H1 (cell line): ENCODE results near the gene ZFYVE21. TPM values are rescaled to one million over a fixed set of nuclear protein-coding genes. Genes with fewer than 3 reads are reported as not detected.

ENCODE experiments used
- CTCF ChIA-PET: fragments of 300-600 bp; sonication (Branson Sonifier 250); formaldehyde crosslinking; loops from one replicate; lab custom pipeline; 2021; ENCODE audit not compliant: partially characterized antibody; lab: Charles Lee
- POLR2A ChIA-PET: fragments of 300-600 bp; sonication (Branson Sonifier 250); formaldehyde crosslinking; loops from one replicate; lab custom pipeline; 2021; ENCODE audit warnings: inconsistent platforms; ENCODE audit not compliant: partially characterized antibody; lab: Charles Lee
- DNase-seq, 2 experiments: peaks; one replicate each; pipeline versions ENCODE4 v3.0.0 to v3.0.0-alpha.2; 2010 to 2022; ENCODE audit warnings: low spot score in 2 of 2, low read depth in 1 of 2, mixed read lengths in 1 of 2
- FAIRE-seq: peaks from 2 replicates; lab custom pipeline; 2011; peaks lifted over from hg19 to GRCh38; lab: Jason Lieb, UNC
- H2AFZ ChIP-seq: 2 replicates; pipeline ENCODE4 v1.8.1; 2012; ENCODE audit warnings: low read length, inconsistent platforms
- H2AK5ac ChIP-seq: 2 replicates; pipeline ENCODE4 v1.6.1; 2013; ENCODE audit warnings: low read depth, low read length
- H2BK120ac ChIP-seq: replicated peaks from 2 replicates; pipeline ENCODE3; 2013; ENCODE audit warnings: low read depth, low read length, inconsistent platforms
- H2BK12ac ChIP-seq: 2 replicates; pipeline ENCODE4 v1.6.1; 2013; ENCODE audit warnings: low read depth, low read length
- H2BK15ac ChIP-seq: 2 replicates; pipeline ENCODE4 v1.6.1; 2013; ENCODE audit warnings: low read length
- H2BK20ac ChIP-seq: 2 replicates; pipeline ENCODE4 v1.6.1; 2013; ENCODE audit warnings: low read length
- H2BK5ac ChIP-seq: 2 replicates; pipeline ENCODE4 v1.6.1; 2013; ENCODE audit warnings: low read depth, low read length
- H3K14ac ChIP-seq: 2 replicates; pipeline ENCODE4 v1.6.1; 2013; ENCODE audit warnings: inconsistent platforms; ENCODE audit not compliant: insufficient read length
- H3K18ac ChIP-seq: 2 replicates; pipeline ENCODE4 v1.6.1; 2013; ENCODE audit warnings: low read length; ENCODE audit errors: extremely low read depth
- H3K23ac ChIP-seq: 2 replicates; pipeline ENCODE4 v1.6.1; 2013; ENCODE audit warnings: inconsistent platforms; ENCODE audit not compliant: insufficient read length
- H3K23me2 ChIP-seq: 2 replicates; pipeline ENCODE4 v1.6.1; 2013; ENCODE audit warnings: low read depth, low read length
- H3K27ac ChIP-seq: 2 replicates; pipeline ENCODE4 v1.6.1; 2011; ENCODE audit warnings: low read depth, low read length, inconsistent platforms
- H3K27me3 ChIP-seq, 4 experiments: replicated peaks in 1 of 4; 1 replicate in 1 of 4; 2 replicates in 3 of 4; pipeline versions ENCODE4 v1.6.1 to v1.8.1; 2011 to 2013; ENCODE audit warnings: low read length in 3 of 4, mild to moderate bottlenecking in 3 of 4, inconsistent platforms in 2 of 4, mixed read lengths in 2 of 4, moderate library complexity in 1 of 4; ENCODE audit not compliant: control insufficient read depth in 3 of 4, insufficient read depth in 3 of 4; ENCODE audit errors: extremely low read depth in 1 of 4
- H3K36me3 ChIP-seq, 4 experiments: 2 replicates each; pipeline versions ENCODE4 v1.6.1 to v1.8.1; 2011 to 2013; ENCODE audit warnings: mild to moderate bottlenecking in 4 of 4, low read length in 3 of 4, moderate library complexity in 2 of 4, control low read depth in 1 of 4, inconsistent platforms in 1 of 4; ENCODE audit not compliant: insufficient read depth in 4 of 4, control insufficient read depth in 2 of 4
- H3K4ac ChIP-seq: replicated peaks from 2 replicates; pipeline ENCODE3; 2013; ENCODE audit warnings: low read length, low read depth, mixed read lengths, inconsistent platforms; ENCODE audit not compliant: insufficient read length
- H3K4me1 ChIP-seq, 4 experiments: replicated peaks in 1 of 4; 1 replicate in 1 of 4; 2 replicates in 3 of 4; pipeline versions ENCODE4 v1.6.1 to v1.8.1; 2011 to 2013; ENCODE audit warnings: low read length in 3 of 4, inconsistent platforms in 2 of 4, mixed read lengths in 1 of 4; ENCODE audit not compliant: insufficient read depth in 4 of 4, control insufficient read depth in 3 of 4
- H3K4me2 ChIP-seq, 2 experiments: 2 replicates each; pipeline versions ENCODE4 v1.6.1 to v1.8.1; 2011 to 2013; ENCODE audit warnings: low read depth in 2 of 2, low read length in 2 of 2, control low read depth in 1 of 2, inconsistent platforms in 1 of 2, mild to moderate bottlenecking in 1 of 2; ENCODE audit not compliant: insufficient read depth in 1 of 2
- H3K4me3 ChIP-seq, 4 experiments: fragments of 200-600, 300-600 bp in 1 of 4; sonication (generic), shearing (Covaris generic), sonication (Bioruptor Twin) in 1 of 4; 2 replicates each; pipeline versions ENCODE4 v1.5.1 to v1.8.1; 2011 to 2016; ENCODE audit warnings: low read length in 4 of 4, low read depth in 3 of 4, control low read depth in 2 of 4, inconsistent platforms in 2 of 4, mild to moderate bottlenecking in 2 of 4, mixed read lengths in 1 of 4, moderate library complexity in 1 of 4; ENCODE audit not compliant: insufficient read depth in 2 of 4; ENCODE audit errors: extremely low read depth in 1 of 4
- H3K56ac ChIP-seq: replicated peaks from 2 replicates; pipeline ENCODE3; 2013; ENCODE audit warnings: low read depth, mild to moderate bottlenecking, mixed read lengths, low read length, inconsistent platforms; ENCODE audit not compliant: insufficient read length
- H3K79me1 ChIP-seq: 2 replicates; pipeline ENCODE4 v1.6.1; 2013; ENCODE audit warnings: low read depth, low read length, control low read depth
- H3K79me2 ChIP-seq, 2 experiments: 2 replicates each; pipeline versions ENCODE4 v1.6.1 to v1.8.1; 2012 to 2013; ENCODE audit warnings: low read length in 2 of 2, mild to moderate bottlenecking in 2 of 2, inconsistent platforms in 1 of 2; ENCODE audit not compliant: insufficient read depth in 2 of 2, control insufficient read depth in 1 of 2
- H3K9ac ChIP-seq, 4 experiments: replicated peaks in 1 of 4; 1 replicate in 1 of 4; 2 replicates in 3 of 4; pipeline versions ENCODE4 v1.6.1 to v1.8.1; 2011 to 2013; ENCODE audit warnings: low read depth in 3 of 4, low read length in 3 of 4, control low read depth in 2 of 4, mild to moderate bottlenecking in 2 of 4, moderate library complexity in 2 of 4, inconsistent platforms in 1 of 4; ENCODE audit errors: extremely low read depth in 1 of 4
- H3K9me3 ChIP-seq, 2 experiments: 2 replicates each; pipeline versions ENCODE4 v1.6.1 to v1.8.1; 2012 to 2013; ENCODE audit warnings: mild to moderate bottlenecking in 2 of 2, moderate library complexity in 2 of 2, control low read depth in 1 of 2, inconsistent platforms in 1 of 2, low read depth in 1 of 2, low read length in 1 of 2, mixed read lengths in 1 of 2; ENCODE audit not compliant: insufficient read depth in 2 of 2
- H4K20me1 ChIP-seq, 2 experiments: replicated peaks in 1 of 2; 2 replicates each; pipeline versions ENCODE3 to v1.8.1; 2011 to 2013; ENCODE audit warnings: inconsistent platforms in 2 of 2, low read length in 2 of 2, mild to moderate bottlenecking in 1 of 2; ENCODE audit not compliant: insufficient read depth in 2 of 2, control insufficient read depth in 1 of 2
- H4K5ac ChIP-seq: 2 replicates; pipeline ENCODE4 v1.6.1; 2013; ENCODE audit warnings: low read length, low read depth, mixed read lengths, inconsistent platforms; ENCODE audit not compliant: insufficient read length
- H4K8ac ChIP-seq: 2 replicates; pipeline ENCODE4 v1.8.0; 2013; ENCODE audit warnings: mild to moderate bottlenecking, moderate library complexity, low read length, inconsistent platforms; ENCODE audit not compliant: insufficient read depth; ENCODE audit errors: extremely low read depth
- H4K91ac ChIP-seq: replicated peaks from 2 replicates; pipeline ENCODE3; 2013; ENCODE audit warnings: low read length, mixed read lengths, inconsistent platforms; ENCODE audit not compliant: insufficient read length
- CHD2 ChIP-seq: IDR thresholded peaks from 2 replicates; pipeline ENCODE4 v1.6.1; 2012; ENCODE audit warnings: low read length, improper control_type of control experiment
- HDAC6 ChIP-seq: IDR thresholded peaks from one replicate; pipeline ENCODE4 v1.7.1; 2012; ENCODE audit warnings: low read depth, mild to moderate bottlenecking, inconsistent platforms, low read length, moderate library complexity
- TCF12 ChIP-seq: IDR thresholded peaks from 2 replicates; pipeline ENCODE4 v1.6.1; 2011; ENCODE audit warnings: low read depth, mild to moderate bottlenecking, low read length
- YY1 ChIP-seq: IDR thresholded peaks from 2 replicates; pipeline ENCODE4 v1.6.1; 2011; ENCODE audit warnings: low read depth, mild to moderate bottlenecking, low read length
- WGBS, 2 experiments: shearing (Covaris generic) in 1 of 2; methylation state at CpG; one replicate each; pipeline versions ENCODE4 v1.1.6 to v1.1.7; 2013 to 2015; ENCODE audit warnings: low lambda C conversion rate in 2 of 2, mixed read lengths in 2 of 2, inconsistent platforms in 1 of 2, low coverage in 1 of 2, missing lambda C conversion rate in 1 of 2; ENCODE audit not compliant: insufficient replicate concordance in 2 of 2, insufficient coverage in 1 of 2, insufficient read length in 1 of 2; ENCODE audit errors: extremely low coverage in 1 of 2, missing lambda C conversion rate in 1 of 2; 5-methylcytosine and 5-hydroxymethylcytosine counted together
- polyA plus RNA-seq, 7 experiments: library from polyadenylated mRNA; depleted of rRNA in 3 of 7; stranded (reverse) in 5 of 7; unstranded in 2 of 7; fragments of >200 nt in 5 of 7; fragments of 200-250 nt in 2 of 7; gene quantifications; 1 replicate in 5 of 7; 2 replicates in 1 of 7; 4 replicates in 1 of 7; pipeline versions ENCODE4 v1.2.1 to v1.2.3, GENCODE V29; 2011 to 2013; ENCODE audit warnings: missing spikeins in 2 of 7, mixed read lengths in 2 of 7
- total RNA-seq: library from RNA; stranded (reverse); fragmentation: NEBNext Ultra II Directional; extraction: Animal tissue kit (Norgen Biotek cat#: 25700); gene quantifications from 2 replicates; pipeline ENCODE4 v1.2.1, GENCODE V29; 2021

ZFYVE21 gene
- total and polyA plus RNA-seq, 2 of the 8 experiments (the other 6 are each of a cell fraction or from before 2014, with no cell fraction given): 53.4 to 127 TPM

DNA sequence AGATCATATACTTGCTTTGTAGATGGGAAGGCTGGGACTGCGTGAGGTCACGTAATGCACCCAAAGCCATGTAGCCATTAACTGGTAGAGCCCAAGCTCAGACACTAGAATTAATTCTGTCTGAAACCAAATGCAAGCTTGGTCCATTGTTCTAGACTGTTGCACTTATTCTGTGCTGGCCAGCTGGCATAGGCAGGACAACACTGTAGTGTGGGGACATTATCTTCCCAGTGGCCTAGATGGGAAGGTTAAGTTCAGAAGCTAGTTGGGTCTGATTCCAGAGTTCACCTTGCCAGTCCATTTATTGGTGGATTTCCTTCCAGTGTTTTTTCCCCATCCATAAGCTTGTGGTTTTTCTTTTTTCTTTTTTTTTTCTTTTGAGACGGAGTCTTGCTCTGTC is 47.5 kb upstream of the ZFYVE21 start:
- H3K4me3 ChIP-seq: no peak overlapping the region
- peaks cover 28 to 61% (median 43%) of the 10 kb centered on the region in 4 experiments for H3K36me3 ChIP-seq
- FAIRE-seq: no peak
- DNase-seq: no peak
- no peak overlapping the region for H3K27ac ChIP-seq
- WGBS, 2 experiments: 94% methylated on average over 3 of the region's 3 CpGs; no CpG with 5 or more reads in 1 of the 2 experiments
- no peak overlapping the region for H2BK15ac ChIP-seq
- H3K56ac ChIP-seq: no peak overlapping the region
- H3K18ac ChIP-seq: no peak overlapping the region
- POLR2A ChIA-PET: no interaction called here
- H3K79me1 ChIP-seq: peaks cover 2% of the 10 kb centered on the region; the same call in 1 of the 2 replicates
- no peak overlapping the region for H2BK120ac ChIP-seq
- H3K4me1 ChIP-seq: no peaks in the 10 kb centered on the region
- H3K23ac ChIP-seq: no peak overlapping the region
- H2BK12ac ChIP-seq: no peak overlapping the region
- peaks cover 0 to 5% of the 10 kb centered on the region in 2 experiments for H4K20me1 ChIP-seq
- H3K23me2 ChIP-seq: no peaks in the 10 kb centered on the region
- no peak overlapping the region for H2AFZ ChIP-seq
- no peak overlapping the region for H3K14ac ChIP-seq
- no peaks in the 10 kb centered on the region for H3K9me3 ChIP-seq
- H3K79me2 ChIP-seq: no peaks in the 10 kb centered on the region
- no peak overlapping the region for H4K8ac ChIP-seq
- H3K27me3 ChIP-seq: no peaks in the 10 kb centered on the region
- no peak overlapping the region for H4K91ac ChIP-seq
- no peak overlapping the region for H4K5ac ChIP-seq
- H3K4ac ChIP-seq: no peak overlapping the region
- H3K4me2 ChIP-seq: no peak overlapping the region
- no peak overlapping the region for H3K9ac ChIP-seq
- CTCF ChIA-PET: interaction anchor here (0.6 to 3.5 kb wide), 2 partner anchors 12 to 80 kb away, joined by 3 to 13 read pairs; no protein-coding TSS in a partner anchor
- no peak overlapping the region for H2BK5ac ChIP-seq
- no peak overlapping the region for H2BK20ac ChIP-seq
- no peak overlapping the region for H2AK5ac ChIP-seq
- TF ChIP-seq CHD2: no peak
- no peak for TF ChIP-seq YY1
- TF ChIP-seq HDAC6: no peak
- TF ChIP-seq TCF12: no peak
